Ovary (tissue), 9 donors: Measurements from ENCODE around the gene NR2F6. TPM values are rescaled to one million over a fixed set of nuclear protein-coding genes. Genes with fewer than 3 reads are reported as not detected.
"Not testable (repeated sequence)": the region's sequence is repeated elsewhere in the genome, so short reads cannot be mapped to it uniquely, and the experiment has no call there.

Source experiments
- DNase-seq, 5 donors: peaks; one replicate each; pipeline ENCODE4 v3.0.0-alpha.2; 2019 to 2020
- H3K27ac ChIP-seq, 2 donors: fragments of 200-600 bp; one replicate each; pipeline versions ENCODE4 v1.5.1 to v1.8.0; 2019 to 2022
- H3K27me3 ChIP-seq: fragments of 200-600 bp; one replicate; pipeline ENCODE4 v1.8.0; 2022
- H3K36me3 ChIP-seq: fragments of 200-600 bp; sonication (generic); one replicate; pipeline ENCODE4 v1.5.1; 2019
- H3K4me1 ChIP-seq: one replicate; pipeline ENCODE4 v1.8.1; 2013; ENCODE audit warnings: mild to moderate bottlenecking, moderate library complexity; ENCODE audit not compliant: insufficient read depth
- H3K4me3 ChIP-seq: fragments of 200-600 bp; sonication (generic); one replicate; pipeline ENCODE4 v1.5.1; 2017
- H3K9me3 ChIP-seq, 2 donors: fragments of 200-600 bp in 1 of 2; sonication (generic) in 1 of 2; one replicate each; pipeline versions ENCODE4 v1.5.1 to v1.8.1; 2013 to 2019; ENCODE audit warnings: mild to moderate bottlenecking in 1 of 2, moderate library complexity in 1 of 2
- EP300 ChIP-seq: sonication (generic); formaldehyde crosslinking; IDR thresholded peaks from one replicate; pipeline ENCODE4 v1.6.1; 2017; ENCODE audit warnings: antibody characterized with exemption
- POLR2A ChIP-seq: fragments of 450-650 bp; IDR thresholded peaks from one replicate; pipeline ENCODE4 v1.6.1; 2017; ENCODE audit warnings: antibody characterized with exemption, mild to moderate bottlenecking, moderate library complexity
- WGBS, 3 donors: extraction: QIAGEN DNeasy Blood & Tissue Kit in 1 of 3; methylation state at CpG; one replicate each; pipeline versions ENCODE4 v1.1.5 to v1.1.7; 2013 to 2017; 5-methylcytosine and 5-hydroxymethylcytosine counted together
- intact Hi-C, 4 donors: fragments of 100-400 bp; cut with DNase I; formaldehyde crosslinking; loops; one replicate each; pipeline versions ENCODE4 v1.11.0 to v1.15.1; 2022 to 2023
- polyA plus RNA-seq, 2 donors: library from polyadenylated mRNA; stranded (reverse); fragments of 200-250 nt in 1 of 2; fragments of 350-450 nt in 1 of 2; fragmentation: Illumina TruSeq in 1 of 2; extraction: RNeasy Lipid Tissue Mini Kit (QIAGEN cat#74804) in 1 of 2; gene quantifications; one replicate each; pipeline ENCODE4 v1.2.3, GENCODE V29; 2013 to 2014
- total RNA-seq, 7 donors: library from RNA; depleted of rRNA in 2 of 7; stranded (reverse); fragments of >200 nt in 2 of 7; fragmentation: NEBNext Ultra II Directional in 3 of 7; extraction: Animal tissue kit (Norgen Biotek cat#: 25700) in 3 of 7; gene quantifications; one replicate each; pipeline versions ENCODE4 v1.1.0 to v1.2.4, GENCODE V29; 2016 to 2023
- TF ChIP-seq, protein P1 (sequence below), 3 donors: fragments of 450-650 bp in 2 of 3; fragments of 200-600 bp in 1 of 3; IDR thresholded peaks; one replicate each; pipeline versions ENCODE4 v1.5.1 to v1.8.0; 2016 to 2022; ENCODE audit warnings: antibody characterized with exemption in 3 of 3, mild to moderate bottlenecking in 1 of 3
- donor health status: DM: no; HTN: no; CAD: no; lungs with moderate emphysema.
- donor health status: DM: no; HTN: no; CAD: no.
- donor health status: Bipolar disorder and iron deficiency.
- donor health status: DM: yes; HTN: yes; CAD: no.
- donor health status: DM: no; HTN: no; CAD: no.
- donor health status: DM: yes; HTN: yes; CAD: no.

The NR2F6 gene
- total and polyA plus RNA-seq, 9 donors: 3.7 to 46.4 (median 28.4) TPM

GRCh38 chr19:17279436-17279835 is 33.7 kb upstream of the NR2F6 start:
- Histone ChIP-seq H3K4me3 (no peak overlapping the region), H3K9me3 (no peaks in the 10 kb centered on the region), H3K27me3 (no peaks in the 10 kb centered on the region), H3K4me1 (peaks cover 6% of the 10 kb centered on the region), H3K36me3 (no peaks in the 10 kb centered on the region), H3K27ac (no peak overlapping the region)
- no peak for TF ChIP-seq POLR2A
- no peak for TF ChIP-seq EP300
- TF ChIP-seq, protein P1, sequence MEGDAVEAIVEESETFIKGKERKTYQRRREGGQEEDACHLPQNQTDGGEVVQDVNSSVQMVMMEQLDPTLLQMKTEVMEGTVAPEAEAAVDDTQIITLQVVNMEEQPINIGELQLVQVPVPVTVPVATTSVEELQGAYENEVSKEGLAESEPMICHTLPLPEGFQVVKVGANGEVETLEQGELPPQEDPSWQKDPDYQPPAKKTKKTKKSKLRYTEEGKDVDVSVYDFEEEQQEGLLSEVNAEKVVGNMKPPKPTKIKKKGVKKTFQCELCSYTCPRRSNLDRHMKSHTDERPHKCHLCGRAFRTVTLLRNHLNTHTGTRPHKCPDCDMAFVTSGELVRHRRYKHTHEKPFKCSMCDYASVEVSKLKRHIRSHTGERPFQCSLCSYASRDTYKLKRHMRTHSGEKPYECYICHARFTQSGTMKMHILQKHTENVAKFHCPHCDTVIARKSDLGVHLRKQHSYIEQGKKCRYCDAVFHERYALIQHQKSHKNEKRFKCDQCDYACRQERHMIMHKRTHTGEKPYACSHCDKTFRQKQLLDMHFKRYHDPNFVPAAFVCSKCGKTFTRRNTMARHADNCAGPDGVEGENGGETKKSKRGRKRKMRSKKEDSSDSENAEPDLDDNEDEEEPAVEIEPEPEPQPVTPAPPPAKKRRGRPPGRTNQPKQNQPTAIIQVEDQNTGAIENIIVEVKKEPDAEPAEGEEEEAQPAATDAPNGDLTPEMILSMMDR (IDR thresholded peaks at IDR 0.05): no peak
- intact Hi-C loops: loop anchor here in 1 of 4 donors (10.0 kb wide), 2 partner anchors 75 to 455 kb away; partner anchors contain the start of gene SIN3B
- no peak for DNase-seq
- 62 to 63% (median 63%) methylated on average over 3 of the region's 3 CpGs for WGBS, 3 donors

DNA sequence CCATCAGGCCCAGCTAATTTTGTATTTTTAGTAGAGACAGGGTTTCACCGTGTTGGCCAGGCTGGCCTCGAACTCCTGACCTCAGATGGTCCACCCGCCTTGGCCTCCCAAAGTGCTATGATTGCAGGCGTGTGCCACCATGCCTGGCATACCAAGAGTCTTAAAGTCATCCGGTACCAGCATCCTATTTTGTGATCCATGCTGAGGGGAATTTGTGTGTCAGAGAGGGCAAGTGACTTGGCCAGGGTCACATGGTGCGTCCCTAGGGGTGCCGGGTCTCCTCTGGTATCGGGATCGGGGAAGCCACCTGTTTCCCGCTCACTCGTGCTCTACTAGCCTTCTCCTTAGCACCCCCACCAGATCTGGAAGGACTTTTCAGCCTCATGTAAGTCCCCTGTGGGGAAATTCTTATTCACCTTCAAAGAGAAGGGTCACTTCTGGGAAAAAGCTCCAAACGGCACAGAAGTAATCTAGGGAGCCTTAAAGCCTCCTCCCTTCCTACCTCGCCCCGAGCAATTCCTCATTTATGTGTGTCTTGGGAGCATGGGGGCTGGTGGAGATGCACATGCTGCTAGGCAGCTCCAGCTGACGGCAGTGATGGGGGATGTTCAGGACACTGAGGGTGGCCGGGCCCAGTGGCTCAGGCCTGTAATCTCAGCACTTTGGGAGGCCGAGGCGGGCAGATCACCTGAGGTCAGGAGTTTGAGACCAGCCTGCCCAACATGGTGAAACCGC is 29.9 kb upstream of the NR2F6 start:
- 86 to 90% (median 87%) methylated on average over 19 of the region's 19 CpGs for WGBS, 3 donors
- DNase-seq: no peak
- intact Hi-C loops: loop anchor here in 1 of 4 donors (10.0 kb wide), 2 partner anchors 71 to 451 kb away; partner anchors contain the start of gene SIN3B
- no peaks in the 10 kb centered on the region for H3K9me3 ChIP-seq
- no peak overlapping the region for H3K4me3 ChIP-seq
- no peaks in the 10 kb centered on the region for H3K4me1 ChIP-seq
- H3K36me3 ChIP-seq: no peaks in the 10 kb centered on the region
- no peaks in the 10 kb centered on the region for H3K27me3 ChIP-seq
- TF ChIP-seq, protein P1 (IDR thresholded peaks at IDR 0.05): no peak
- TF ChIP-seq EP300: no peak
- TF ChIP-seq POLR2A: no peak
- H3K27ac ChIP-seq: no peak overlapping the region

GRCh38 chr19:17274892-17275291 is 29.2 kb upstream of the NR2F6 start:
- H3K27me3 ChIP-seq, H3K27ac ChIP-seq, H3K36me3 ChIP-seq, H3K9me3 ChIP-seq, H3K4me3 ChIP-seq, DNase-seq, H3K4me1 ChIP-seq: not testable (repeated sequence)
- intact Hi-C loops: loop anchor here in 1 of 4 donors (10.0 kb wide), 2 partner anchors 70 to 450 kb away; partner anchors contain the start of gene SIN3B
- WGBS, 3 donors: 98 to 99% (median 98%) methylated on average over 3 of the region's 3 CpGs

DNA sequence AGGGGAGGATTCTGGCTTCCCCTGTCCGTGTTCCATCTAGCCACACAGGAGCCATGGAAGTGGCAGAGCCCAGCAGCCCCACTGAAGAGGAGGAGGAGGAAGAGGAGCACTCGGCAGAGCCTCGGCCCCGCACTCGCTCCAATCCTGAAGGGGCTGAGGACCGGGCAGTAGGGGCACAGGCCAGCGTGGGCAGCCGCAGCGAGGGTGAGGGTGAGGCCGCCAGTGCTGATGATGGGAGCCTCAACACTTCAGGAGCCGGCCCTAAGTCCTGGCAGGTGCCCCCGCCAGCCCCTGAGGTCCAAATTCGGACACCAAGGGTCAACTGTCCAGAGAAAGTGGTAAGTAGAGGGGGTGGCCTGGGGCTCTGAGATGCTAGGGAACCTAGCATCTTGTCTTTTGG is 23.0 kb upstream of the NR2F6 start:
- intact Hi-C loops: loop anchor here in 1 of 4 donors (5.0 kb wide), 1 partner anchor 56 kb away; no protein-coding TSS in a partner anchor
- no peak overlapping the region for H3K27ac ChIP-seq
- H3K27me3 ChIP-seq: no peaks in the 10 kb centered on the region
- peaks cover 4% of the 10 kb centered on the region for H3K4me1 ChIP-seq
- TF ChIP-seq EP300 (no peak), POLR2A (no peak)
- TF ChIP-seq, protein P1 (IDR thresholded peaks at IDR 0.05): no peak
- no peak overlapping the region for H3K4me3 ChIP-seq
- DNase-seq: no peak
- WGBS, 3 donors: 80 to 92% (median 90%) methylated on average over 13 of the region's 13 CpGs
- no peaks in the 10 kb centered on the region for H3K36me3 ChIP-seq
- no peaks in the 10 kb centered on the region for H3K9me3 ChIP-seq
